Pulmonary artery endothelial cell (primary cell): ENCODE measurements around the gene SULT2B1. TPM values are rescaled to one million over a fixed set of nuclear protein-coding genes. Genes with fewer than 3 reads are reported as not detected.
A peak's percentile ranks its signal among the peaks of the same experiment; 100 is the strongest.
"Not testable (repeated sequence)": the region's sequence is repeated elsewhere in the genome, so short reads cannot be mapped to it uniquely, and the experiment has no call there.

Experiments
- DNase-seq: peaks from one replicate; pipeline ENCODE4 v3.0.0-alpha.2; 2011; ENCODE audit warnings: low read depth, low spot score
- total RNA-seq: library from RNA; depleted of rRNA; stranded (reverse); fragments of >200 nt; gene quantifications from 2 replicates; pipeline ENCODE4 v1.2.3, GENCODE V29; 2014

SULT2B1 gene
- total RNA-seq, 1 donor from 2014 or later = not detected

DNA sequence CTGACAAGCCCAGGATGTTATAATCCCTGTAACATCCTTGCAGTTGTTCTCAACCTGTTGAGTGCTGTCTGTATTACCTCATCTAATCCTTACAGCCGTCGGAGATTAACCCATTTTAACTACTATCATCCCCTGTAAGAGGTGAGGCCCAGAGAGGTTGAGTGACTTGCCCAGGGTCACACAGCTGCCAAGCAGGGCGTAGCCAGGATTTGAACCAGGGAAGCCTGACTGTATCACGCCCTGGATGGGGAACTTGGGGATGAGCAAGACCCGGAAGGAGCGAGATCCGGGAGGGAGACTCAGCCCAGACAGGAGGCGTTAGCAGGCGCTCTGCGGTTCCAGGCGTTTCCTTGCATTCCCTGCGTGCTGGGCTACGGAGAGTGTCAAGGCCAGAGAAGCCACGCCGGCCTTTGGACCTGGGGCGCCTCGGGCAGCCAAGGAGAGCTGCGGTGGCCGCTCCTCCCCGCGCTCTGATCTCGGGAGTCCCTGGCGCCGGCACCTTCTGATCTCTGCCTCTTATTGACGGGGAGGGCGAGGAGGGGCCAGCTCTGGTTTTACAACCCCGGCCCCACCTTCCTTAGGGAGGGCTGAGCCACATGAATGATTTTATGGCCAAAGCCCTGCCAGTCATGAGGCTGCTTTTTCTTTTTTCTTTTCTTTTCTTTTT lies 6.2 kb downstream of the SULT2B1 start:
- no peak for DNase-seq

DNA sequence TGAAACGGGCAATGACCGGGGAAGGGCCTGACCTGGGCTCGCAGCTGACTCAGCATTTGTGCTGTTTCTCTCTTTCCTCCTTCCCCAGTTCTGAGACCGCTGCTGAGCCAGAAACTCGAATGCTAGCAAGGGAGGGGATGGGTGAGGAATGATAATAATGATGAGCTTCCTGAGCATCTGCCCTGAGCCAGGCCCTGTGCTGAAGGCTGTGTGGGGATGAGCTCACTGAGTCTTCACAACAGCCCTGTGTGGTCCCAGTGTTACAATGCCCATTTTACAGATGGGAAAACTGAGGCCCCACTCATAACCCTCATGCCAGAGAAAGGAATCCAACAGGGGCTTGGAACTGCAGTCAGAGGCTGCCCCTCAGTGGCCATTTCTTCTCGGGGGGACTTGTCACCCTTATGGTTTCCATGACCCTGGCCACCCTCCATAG lies 8.1 kb downstream of the SULT2B1 start:
- no peak for DNase-seq

DNA sequence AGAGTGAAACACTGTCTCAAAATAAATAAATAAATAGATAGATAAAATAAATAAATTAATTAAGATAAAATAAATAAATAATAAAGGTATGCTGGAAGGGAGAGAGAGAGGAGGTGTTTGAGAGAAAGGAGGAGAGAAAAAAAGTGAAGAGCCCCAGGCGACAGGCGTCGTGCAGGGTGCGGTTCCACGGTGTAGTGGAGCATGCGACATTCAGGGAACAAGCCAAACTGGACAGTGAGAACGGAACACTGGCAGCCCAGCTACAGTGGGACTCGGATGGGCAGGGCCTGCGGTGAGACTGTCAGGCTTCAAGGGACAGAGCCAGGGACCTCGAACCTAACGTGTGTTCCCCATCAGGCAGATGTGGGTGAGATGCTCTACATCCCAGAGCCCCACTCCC lies 9.4 kb downstream of the SULT2B1 start:
- DNase-seq = no peak

DNA sequence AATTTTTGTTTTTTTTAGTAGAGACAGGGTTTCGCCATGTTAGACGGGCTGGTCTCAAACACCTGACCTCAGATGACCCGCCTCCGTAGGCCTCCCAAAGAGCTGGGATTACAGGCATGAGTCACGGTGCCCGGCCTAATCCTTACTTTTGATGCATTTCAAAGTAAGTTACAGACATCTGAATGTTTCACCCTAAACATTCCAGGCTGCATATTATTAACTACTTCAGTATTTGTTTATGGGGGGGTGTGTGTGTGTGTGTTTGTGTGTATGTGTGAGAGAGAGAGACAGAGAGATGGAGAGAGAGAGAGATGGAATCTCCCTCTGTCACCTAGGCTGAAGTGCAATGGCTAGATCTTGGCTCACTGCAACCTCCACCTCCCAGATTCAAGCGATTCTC lies 13.1 kb downstream of the SULT2B1 start:
- DNase-seq = no peak

DNA sequence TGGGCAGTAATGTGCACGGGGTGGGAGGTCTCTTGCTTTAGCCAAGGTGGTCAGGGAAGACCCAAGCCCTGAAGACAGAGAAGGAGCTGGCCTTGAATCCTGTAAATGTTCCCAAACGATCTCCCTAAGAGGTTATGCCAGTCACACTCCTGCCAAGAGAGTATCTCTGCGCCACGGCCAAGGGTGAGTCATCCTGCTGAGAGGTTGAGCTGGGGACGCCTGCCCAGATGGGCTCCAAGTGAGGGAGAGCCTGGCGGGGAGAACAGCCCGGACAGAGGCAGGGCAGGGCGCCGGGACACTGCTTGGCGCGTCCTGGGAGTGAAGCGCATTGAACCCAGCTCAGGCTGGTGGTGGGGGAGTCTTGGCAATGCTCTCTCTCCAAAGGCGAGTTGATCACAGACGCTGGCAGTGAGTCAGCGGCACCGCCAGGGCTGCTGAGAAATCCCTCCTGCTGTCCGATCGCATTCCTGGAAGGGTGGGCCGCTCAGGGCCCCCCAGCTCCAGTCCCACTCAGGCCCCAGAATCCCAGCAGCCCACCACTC lies 16.4 kb downstream of the SULT2B1 start:
- DNase-seq = peak; percentile 53

DNA sequence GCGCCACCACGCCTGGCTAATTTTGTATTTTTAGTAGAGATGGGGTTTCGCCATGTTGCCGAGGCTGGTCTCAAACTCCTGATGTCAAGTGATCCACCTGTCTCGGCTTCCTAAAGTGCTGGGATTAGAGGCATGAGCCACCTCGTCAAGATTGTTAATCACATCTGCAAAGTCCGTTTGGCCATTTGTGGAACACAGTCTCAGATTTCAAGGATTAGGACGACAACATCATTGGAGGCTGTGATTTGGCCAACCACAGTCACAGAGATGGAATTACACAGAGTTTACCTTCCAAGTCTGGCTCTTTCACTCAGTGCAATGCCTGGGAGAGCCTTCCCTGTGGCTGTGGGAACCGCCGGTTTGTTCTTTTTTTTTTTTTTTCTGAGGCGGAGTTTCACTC lies 17.8 kb downstream of the SULT2B1 start:
- DNase-seq = no peak

DNA sequence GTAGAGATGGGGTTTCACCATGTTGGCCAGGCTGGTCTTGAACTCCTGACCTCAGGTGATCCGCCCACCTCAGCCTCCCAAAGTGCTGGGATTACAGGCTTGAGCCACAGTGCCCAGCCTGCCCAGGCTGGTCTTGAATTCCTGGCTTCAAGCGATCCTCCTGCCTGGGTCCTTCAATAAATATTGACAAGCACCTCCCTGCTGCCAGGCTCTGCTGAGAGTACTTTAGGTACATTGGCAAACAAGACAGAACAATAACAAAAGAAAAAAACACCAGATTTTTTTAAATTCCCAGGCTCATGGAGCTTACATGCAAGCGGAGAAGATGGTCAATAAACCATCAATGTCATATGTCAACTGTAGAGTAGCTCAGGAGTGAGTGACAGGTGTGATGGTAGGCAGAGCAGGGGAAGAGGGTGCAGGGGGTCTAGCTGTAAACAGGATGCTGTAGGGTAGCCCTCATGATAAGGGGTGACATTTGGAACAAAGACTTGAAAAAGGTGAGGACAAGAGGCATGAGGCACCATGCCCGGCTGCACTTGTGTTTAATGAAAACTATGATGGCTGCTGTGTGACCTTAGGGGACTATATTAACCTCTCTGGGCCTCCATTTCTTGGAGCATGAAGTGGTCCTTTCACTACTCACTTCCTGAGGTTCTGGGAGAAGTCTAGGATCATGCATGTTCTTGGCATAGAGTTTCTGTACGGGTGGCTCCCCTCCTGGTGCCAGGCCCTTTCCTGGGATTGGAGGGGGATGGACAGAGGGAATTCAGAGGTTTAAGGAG lies 19.6 kb downstream of the SULT2B1 start:
- no peak for DNase-seq

DNA sequence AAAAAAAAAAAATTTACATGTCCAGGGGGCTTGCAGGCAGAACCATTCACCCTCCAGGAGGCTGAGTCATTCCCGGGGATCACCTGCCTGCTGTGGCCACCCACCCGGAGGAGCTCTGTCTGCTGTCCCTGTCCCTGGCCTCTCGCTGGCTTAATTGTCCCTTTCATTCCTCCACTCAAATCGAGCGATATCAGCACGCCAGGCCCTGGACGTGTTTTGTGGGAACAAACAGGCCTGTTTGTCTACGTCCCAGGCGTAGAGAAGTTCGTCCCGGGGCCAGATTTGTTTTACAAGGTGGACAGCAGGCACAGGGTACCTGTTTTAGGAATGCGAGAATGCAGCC lies 21.2 kb downstream of the SULT2B1 start:
- DNase-seq = no peak

DNA sequence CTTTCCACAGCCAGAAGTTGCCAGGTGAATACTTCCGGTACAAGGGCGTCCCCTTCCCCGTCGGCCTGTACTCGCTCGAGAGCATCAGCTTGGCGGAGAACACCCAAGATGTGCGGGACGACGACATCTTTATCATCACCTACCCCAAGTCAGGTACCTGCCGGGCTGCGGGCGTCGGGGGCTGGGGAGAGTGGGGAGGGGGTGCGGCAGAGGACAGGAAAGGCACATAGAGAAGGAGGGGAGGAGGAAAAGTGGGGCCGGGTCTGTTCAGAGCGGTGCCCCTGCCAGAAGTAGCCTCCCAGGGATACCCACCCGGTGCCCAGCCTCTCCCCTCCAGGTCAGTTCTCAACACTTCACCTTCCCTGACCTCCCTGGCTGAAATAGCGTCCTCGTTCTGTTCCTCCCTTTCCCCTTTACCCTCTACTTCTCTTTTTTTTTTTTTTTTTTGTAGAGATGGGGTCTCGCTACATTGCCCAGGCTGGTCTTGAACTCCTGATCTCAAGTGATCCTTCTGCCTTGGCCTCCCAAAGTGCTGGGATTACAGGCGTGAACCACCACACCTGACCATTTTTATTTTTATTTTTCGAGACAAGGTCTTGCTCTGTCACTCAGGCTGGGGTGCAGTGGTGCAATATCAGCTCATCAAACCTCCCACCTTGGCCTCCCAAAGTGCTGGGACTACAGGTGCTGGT lies 24.1 kb downstream of the SULT2B1 start:
- DNase-seq = no peak

DNA sequence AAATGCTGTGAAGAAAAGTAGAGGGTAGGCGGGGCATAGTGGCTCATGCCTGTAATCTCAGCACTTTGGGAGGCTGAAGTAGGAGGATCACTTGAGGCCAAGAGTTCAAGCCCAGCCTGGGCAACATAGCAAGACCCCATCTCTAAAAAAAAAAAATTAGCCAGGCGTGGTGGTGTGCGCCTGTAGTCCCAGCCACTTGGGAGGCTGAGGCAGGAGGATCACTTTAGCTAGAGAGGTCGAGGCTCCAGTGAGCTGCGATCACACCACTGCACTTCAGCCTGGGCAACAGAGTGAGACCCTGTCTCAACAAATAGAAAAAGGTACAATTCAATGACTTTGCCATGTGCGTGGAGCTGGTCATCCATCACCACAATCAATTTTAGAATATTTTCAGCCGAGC lies 25.9 kb downstream of the SULT2B1 start:
- not testable (repeated sequence) for DNase-seq

DNA sequence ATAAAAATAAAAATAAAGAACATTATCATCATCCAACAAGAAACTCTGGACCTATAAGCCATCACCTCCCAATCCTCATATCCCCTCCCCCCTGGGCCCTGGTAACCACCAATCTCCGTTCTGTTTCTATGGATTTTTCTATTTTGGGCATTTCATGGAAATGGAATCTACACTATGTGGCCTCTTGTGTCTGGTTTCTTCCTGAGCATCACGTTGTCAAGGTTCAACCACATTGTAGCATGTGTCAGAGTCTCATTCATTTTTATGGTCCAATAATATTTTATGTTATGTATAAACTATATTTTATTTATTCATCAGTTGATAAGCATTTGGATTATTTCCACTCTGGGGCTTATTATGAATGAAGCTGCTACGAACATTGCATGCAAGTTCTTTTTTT lies 26.9 kb downstream of the SULT2B1 start:
- no peak for DNase-seq

DNA sequence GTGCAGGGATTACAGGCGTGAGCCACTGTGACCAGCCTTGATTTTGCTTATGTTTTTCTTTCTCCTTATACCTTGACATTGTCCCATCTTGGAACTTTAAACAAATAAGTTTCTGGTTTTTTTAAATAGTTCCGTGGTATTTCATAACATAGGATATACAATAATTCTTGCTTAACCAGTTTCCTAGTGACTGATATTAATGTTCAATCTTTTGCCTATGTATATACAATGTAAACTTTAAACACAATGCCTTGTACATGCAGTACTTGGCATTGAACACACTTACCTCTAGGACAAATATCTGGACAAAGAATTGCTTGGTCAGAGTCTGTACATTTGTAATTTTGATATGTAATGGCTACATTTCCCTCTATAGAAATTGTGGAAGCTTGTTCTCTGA lies 30.2 kb downstream of the SULT2B1 start:
- no peak for DNase-seq

DNA sequence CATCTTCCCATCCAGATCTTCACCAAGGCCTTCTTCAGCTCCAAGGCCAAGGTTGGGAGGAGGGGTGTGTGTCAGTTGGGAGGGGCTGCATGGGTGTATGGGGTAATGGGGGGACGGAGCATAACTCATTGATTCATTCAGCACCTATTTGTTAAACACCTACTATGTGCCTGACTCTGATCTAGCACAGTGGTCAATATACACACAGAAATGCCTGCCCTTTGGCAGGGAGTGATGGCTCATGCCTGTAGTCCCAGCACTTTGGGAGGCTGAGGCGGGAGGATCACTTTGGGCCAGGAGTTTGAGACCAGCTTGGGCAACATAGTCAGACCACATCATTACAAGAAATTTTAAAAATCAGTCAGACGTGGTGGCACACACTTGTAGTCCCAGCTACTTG lies 35.4 kb downstream of the SULT2B1 start:
- DNase-seq = no peak

DNA sequence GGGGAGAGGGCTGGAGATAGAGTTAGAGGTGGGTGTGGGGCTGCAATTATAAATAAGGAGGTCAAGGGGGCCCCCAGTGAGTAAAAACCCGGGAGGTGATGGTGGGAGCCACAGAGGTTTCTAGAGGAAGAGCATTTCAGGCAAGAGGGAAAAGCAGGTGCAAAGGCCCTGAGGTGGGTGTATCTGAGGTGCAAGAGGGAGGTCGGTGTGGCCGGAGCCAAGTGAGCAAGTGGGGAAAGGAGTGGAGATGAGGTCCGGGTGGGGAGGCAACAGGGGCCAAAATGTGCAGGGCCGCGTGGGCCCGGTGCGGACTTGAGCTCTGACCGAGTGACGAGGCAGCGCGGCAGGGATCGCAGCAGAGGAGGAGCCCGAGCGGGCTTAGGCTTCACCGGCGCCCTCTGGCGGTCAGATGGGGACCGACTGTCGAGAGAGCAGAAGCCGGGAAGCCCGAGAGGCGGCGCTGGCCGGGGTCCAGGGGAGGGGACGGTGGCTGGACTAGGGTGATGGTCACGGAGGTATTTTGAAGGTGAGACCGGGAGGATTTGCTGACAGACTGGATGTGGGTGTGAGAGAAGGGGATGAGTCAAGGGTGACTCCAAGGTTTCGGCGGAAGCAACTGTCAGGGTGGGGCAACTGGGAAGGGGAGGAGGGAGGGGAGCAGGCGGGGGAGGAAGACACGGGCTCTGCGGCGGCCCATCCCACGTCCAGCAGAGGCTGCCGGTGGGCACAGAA lies 36.9 kb downstream of the SULT2B1 start:
- no peak for DNase-seq

DNA sequence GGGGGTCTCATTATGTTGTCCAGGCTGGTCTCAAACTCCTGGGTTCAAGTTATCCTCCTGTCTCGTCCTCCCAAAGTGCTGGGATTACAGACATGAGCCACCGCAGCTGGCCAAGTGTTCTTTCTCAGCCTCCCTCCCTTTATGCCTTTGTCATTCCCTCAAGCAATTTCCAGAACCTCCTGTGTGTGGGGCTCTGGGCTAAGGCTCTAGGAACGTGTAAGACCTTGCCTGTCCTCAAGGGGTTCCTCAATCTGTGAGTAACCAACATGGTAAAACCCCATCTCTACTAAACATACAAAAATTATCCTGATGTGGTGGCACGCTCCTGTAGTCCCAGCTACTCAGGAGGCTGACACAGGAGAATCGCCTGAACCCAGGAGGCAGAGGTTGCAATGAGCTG lies 39.0 kb downstream of the SULT2B1 start:
- no peak for DNase-seq

DNA sequence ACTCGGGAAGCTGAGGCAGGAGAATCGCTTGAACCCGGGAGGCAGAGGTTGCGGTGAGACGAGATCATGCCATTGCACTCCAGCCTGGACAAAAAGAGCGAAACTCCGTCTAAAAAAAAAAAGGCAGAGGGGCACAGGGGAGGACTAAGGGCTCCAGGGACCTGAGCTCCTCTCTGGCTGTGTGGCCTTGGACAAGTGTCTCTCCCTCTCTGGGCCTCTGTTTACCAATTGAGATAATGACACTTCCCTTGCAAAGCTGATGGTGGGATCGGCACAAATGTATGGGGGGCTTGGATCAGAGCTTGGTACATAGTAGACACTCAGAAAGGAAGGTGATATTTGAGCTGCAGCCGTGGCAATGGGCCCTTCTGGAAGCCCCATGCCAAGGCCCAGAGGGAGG lies 43.2 kb downstream of the SULT2B1 start:
- DNase-seq = no peak

DNA sequence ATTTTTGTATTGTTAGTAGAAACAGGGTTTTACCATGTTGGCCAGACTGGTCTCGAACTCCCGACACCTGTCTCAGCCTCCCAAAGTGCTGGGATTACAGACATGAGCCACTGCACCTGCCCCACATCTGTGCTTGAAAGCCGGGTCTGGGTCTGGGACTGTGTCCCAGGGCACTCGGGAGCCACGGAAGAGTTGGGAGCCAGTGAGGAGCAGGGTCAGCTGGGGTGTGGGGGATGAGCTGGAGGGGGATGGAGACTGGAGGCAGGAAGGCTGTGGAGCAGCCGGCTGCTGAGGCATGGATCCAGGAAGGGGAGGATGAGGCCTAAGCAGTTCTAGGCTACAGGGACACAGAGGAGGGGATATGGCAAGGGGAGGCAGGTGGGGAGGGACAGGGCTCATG lies 43.9 kb downstream of the SULT2B1 start:
- no peak for DNase-seq

DNA sequence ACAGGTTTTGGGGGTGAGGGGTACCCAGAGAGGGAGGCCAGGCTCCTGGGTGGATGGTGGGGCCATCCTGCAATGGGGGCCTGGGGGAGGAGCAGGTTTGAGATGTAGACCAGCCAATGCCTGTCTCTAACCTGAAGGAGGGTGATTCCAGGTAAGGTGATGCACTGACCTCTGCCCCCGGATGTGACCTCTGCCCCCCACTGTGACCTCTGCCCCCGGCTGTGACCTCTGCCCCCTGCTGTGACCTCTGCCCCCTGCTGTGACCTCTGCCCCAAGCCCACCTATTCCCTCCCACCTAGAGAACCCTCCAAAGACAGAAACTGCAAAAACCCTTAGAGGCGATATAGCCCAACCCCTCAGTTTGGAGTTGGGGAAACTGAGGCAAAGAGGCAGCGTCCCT lies 44.3 kb downstream of the SULT2B1 start:
- DNase-seq = no peak

DNA sequence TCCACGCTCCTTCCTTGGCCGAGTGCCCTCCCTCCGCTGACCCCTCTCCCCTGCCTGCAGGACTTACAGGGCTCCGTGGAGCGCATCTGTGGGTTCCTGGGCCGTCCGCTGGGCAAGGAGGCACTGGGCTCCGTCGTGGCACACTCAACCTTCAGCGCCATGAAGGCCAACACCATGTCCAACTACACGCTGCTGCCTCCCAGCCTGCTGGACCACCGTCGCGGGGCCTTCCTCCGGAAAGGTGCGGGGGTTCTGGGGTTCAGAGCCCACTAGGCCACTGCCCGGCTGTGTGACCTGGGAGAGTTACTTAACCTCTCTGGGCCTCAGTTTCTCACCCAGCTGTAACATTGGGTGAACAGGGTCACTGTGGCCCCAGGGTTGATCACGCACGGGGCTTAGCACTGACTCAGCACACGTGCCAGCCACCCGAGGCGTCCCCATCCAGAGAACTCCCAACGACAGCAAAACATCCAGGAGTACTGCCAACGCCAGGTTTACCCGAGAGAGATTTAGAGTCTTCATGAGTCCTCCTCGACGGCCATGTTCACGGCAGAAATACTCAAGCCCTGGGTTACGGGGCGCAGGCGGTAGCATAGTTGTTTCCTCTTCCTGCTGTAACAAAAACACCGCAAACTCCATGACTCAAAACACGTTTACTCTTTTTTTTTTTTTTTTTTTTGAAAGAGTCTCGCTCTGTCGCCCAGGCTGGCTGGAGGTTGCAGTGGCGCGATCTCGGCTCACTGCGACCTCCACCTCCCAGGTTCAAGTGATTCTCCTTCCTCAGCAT lies 44.9 kb downstream of the SULT2B1 start:
- no peak for DNase-seq

DNA sequence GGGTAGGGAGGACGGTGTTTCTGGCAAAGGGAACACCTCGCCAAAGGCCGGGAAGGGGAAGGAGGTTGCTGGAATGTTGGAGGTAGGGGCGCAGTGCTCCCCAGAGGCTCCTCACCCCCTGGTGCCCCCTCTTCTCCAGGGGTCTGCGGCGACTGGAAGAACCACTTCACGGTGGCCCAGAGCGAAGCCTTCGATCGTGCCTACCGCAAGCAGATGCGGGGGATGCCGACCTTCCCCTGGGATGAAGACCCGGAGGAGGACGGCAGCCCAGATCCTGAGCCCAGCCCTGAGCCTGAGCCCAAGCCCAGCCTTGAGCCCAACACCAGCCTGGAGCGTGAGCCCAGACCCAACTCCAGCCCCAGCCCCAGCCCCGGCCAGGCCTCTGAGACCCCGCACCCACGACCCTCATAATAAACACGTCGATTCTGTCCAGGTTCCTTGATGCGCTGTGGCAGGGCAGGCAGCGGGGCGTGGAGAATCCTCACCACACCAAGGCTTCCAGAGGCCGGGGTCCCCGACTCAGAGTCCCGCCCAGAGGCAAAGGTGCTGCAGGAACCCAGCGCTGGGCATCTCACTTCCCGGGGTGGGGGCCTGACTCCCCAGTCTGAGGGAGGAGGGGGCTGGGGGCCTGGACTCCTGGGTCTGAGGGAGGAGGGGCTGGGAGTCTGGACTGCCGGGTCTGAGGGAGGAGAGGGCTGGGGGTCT lies 47.2 kb downstream of the SULT2B1 start:
- no peak for DNase-seq
